HuH-7 (cell line): ENCODE results near the gene RIF1.
"Not testable (repeated sequence)": the region's sequence is repeated elsewhere in the genome, so short reads cannot be mapped to it uniquely, and the experiment has no call there.

Experiments used
- DNase-seq: peaks from one replicate; pipeline ENCODE4 v3.0.0; 2011; ENCODE audit warnings: low spot score

Gene RIF1

DNA sequence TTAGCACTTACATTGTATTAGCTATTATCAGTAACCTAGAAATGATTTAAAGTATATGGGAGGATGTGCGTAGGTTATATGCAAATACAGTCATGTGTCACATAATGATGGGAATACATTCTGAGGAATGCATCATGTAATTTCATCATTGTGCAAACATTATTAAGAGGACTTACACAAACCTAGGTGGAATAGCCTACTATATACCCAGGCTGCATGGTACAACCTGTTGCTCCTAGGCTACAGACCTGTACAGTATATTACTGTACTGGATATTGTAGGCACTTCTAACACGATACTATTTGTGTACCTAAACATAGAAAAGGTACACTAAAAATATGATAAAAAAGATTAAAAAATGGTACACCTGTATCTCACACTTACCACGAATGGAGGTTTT lies 7.9 kb downstream of the RIF1 start:
- DNase-seq: no peak

DNA sequence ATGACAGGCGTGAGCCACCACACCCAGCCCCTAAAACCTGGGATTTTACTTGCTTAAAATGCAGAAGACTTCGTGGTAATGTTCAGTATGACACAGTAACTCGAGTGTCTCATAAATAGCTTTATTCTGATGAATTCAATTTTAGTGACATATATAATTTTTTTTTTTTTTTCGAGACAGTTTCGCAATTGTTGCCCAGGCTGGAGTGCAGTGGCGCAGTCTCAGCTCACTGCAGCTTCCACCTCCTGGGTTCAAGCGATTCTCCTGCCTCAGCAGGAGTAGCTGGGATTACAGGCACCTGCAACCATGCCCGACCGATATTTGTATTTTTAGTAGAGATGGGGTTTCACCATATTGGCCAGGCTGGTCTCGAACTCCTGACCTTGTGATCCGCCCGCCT lies 12.0 kb downstream of the RIF1 start:
- not testable (repeated sequence) for DNase-seq

DNA sequence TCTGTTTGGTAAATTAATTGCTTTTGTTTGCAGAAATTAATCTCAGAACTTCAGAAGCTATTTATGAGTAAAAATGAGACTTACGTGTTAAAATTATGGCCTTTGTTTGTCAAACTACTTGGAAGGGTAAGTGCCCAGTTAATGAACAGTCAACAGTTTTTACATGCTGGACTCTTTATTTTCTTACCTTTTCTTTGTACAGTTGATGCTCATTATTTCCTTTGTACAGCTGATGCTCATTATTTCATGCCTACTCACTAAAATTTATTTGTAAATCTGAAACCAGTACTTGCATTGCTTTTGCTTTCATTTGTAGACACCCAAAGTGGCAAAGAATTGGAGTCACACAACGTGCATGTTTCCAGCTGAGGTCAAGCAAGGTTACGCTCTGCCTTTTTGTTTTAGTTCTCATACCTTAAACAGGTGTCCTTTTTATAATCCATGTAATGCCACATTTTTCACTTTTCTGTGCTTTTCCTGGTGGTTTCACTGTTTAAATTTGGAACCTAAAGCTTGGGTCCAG lies 13.3 kb downstream of the RIF1 start:
- DNase-seq: no peak

DNA sequence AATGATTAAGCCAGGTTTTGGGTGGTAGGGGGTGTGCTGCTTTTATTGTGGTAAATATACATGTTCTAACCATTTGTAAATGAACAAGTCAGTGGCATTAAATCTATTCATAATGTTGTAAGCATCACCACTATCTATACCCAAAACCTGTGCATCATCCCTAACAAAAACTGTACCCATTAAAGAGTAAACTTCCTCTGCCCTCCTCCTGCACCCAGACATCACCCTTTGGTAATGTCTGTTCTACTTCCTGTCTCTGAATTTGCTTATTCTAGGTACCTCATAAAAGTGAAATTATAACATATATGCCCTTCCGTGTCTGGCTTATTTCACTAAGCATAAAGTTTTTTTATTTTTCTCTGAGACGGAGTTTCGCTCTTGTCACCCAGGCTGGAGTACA lies 14.1 kb downstream of the RIF1 start:
- no peak for DNase-seq

DNA sequence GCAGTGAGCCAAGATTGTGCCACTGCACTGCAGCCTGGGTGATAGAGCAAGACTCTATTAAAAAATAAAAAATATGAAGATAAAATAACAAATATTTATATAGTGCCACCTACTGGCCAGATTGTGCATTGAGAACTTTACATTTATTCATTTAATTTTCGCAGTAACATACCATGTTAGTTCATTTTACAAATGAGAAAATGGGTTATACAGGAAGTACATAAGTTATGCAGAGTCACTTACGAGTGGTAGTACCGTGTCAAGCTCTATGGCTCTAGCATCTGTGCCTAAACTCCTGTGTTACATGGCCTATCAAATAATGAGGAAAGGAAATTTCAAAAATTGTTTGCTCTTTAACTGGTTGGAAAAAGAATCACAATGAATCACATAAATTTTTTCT lies 27.9 kb downstream of the RIF1 start:
- peak; percentile 13 for DNase-seq

DNA sequence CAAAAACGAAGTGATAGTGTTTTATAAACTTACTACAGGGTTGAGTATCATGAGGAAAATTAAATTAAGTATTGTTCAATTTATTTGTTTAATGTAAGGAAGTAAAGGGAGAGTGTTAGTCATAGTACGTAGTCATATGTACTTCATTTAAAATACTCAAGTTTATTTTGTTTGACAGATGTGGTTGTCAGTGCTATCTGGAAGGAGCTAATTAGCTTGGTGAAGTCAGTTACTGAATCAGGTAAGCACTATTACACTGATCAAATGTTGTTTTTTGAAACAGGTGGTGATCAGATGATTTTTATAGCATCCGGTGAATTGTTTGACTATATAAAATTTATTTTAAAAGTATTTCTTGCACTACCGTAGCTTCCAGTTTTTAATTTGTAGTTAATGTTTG lies 28.8 kb downstream of the RIF1 start:
- no peak for DNase-seq

DNA sequence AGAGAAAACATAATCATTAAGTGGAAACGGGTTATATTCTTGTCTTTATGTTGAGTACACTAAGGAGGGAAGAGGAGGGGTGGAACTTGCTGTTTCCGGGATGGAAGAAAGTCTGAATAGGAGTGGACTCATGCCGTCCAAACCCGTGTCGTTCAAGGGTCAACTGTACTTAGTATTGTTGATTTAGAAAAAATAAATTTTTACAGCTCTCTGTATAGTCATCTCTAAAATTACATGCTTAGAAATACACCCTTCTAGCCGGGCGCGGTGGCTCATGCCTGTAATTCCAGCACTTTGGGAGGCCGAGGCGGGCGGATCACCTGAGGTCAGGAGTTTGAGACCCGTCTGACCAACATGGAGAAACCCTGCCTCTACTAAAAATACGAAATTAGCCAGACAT lies 29.4 kb downstream of the RIF1 start:
- DNase-seq: no peak

DNA sequence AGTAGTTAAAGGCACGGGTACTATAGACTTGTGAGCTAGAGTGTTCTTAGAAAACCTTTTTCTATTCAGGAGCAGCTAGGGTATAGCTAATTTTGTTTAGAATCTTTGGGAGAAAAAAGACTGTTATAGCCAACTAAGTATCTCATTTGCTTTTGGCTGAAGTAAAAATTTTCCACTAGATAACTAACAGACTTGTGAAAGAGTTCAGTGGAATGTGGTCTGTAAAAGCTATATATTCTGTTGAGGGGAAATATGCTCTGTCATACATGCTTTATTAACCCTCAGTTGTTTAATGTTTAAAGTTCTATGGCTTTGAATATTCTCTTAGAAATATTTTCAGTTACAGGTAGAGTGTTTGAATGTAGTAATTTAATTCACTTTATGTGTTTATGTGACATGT lies 49.7 kb downstream of the RIF1 start:
- DNase-seq: no peak

DNA sequence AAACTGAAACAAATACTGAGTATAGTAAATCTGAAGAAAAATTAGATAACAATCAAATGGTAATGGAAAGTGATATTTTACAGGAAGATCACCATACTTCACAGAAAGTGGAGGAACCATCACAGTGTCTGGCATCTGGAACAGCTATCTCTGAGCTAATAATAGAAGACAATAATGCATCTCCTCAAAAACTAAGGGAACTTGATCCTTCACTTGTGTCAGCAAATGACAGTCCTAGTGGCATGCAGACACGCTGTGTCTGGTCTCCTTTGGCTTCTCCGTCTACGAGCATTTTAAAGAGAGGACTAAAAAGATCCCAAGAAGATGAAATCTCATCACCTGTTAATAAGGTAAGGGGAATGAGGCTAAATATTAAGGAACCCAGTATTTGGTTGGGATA lies 56.1 kb downstream of the RIF1 start:
- no peak for DNase-seq

DNA sequence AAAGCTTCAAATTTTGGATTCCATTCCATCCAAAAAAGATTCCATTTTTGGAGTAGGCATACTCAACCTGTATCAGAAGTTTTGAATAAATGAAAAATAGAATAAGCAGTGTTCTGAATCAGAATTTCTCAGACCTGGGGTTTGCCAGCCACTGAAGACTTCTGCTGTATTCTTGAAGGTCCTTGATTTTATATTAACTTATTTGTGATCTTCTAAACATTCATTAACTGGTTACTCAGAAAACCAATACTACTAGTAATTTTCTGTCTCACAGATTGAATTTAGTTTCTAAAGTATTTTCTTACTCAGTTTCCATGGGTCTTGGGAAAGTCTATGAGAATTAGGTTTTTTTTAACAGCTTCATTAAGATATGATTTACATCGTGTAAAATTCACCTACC lies 60.9 kb downstream of the RIF1 start:
- DNase-seq: no peak

DNA sequence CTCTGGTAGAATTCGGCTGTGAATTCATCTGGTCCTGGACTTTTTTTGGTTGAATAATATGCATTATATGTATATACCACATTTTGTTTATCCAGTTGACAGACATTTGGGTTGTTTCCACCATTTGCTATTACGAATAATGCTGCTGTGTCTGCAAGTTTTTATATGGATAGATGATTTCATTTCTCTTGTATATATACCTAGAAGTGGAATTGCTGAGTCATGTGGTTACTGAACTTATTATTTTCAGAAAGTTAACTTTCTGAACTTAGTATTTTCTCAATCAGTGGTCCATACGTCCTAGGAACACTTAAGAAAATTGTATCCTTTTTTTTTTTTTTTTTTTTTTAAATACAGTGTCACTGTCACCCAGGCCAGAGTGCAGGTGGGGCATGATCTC lies 63.3 kb downstream of the RIF1 start:
- DNase-seq: no peak

DNA sequence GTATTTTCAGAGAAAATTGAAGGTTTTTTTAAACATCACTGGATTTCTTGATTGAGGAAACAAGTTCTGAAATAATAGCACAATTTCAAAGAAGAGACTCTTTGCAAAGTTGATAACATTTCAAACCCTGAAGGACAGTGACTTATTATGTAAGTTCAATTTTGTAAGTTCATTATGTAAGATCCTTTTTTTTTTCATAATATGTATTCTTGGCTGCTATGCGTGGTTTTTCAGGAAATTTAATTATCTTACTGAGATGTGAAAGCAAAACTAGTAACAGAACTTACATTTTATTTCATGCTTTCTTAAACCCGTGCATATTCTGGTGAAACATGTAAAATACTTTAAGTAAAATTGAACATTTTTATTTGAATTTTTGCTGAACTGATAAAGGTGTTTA lies 65.4 kb downstream of the RIF1 start:
- no peak for DNase-seq

DNA sequence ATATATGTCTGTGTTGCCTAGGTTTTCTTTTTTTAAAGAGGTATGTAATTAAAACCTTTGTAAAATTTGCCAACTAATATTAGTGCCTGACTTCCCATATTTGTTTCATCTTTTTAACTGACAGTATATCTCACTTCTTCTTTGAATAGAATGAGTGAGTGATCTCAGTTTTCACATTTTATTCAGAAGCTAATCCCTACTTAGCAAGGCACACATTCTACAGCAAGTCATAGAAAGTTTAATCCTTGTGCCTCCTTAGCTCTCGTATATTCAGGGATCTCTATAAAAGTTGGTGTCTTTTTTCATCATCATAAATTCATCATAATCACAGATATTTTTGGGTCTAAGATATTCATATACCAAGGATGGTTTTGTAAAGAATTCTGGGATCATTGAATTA lies 66.6 kb downstream of the RIF1 start:
- no peak for DNase-seq

DNA sequence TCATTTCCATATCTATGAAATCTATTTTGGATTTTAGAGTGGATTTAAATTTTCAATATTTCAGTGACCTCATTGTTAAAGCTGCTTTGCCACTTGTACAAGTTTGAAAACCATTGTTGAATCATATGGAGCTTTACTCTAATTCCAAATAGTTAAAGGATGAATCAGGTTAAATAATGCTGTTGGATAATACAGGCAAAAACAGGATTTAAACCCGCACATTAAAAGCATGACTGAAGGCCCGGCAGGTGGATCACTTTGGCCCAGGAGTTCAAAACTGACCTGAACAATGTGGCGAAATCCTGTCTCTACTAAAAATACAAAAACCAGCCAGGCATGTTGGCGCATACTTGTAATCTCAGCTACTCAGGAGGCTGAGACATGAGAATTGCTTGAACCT lies 68.3 kb downstream of the RIF1 start:
- no peak for DNase-seq

DNA sequence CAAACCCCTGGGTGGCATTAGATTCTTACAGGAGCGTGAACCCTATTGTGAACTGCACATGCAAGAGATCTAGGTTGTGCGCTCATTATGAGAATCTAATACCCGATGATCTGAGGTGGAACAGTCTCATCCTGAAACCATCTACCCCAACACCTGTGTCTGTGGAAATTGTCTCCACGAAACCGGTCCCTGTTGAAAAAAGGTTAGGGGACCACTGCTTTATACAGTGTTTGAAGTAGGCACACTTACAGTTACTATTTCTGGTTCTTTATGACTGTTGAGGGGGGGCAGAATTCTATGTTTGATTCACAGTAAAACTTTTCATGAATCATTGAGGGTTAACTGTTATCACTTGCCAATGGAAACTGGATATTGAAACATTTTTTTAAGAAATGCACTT lies 72.0 kb downstream of the RIF1 start:
- DNase-seq: no peak

DNA sequence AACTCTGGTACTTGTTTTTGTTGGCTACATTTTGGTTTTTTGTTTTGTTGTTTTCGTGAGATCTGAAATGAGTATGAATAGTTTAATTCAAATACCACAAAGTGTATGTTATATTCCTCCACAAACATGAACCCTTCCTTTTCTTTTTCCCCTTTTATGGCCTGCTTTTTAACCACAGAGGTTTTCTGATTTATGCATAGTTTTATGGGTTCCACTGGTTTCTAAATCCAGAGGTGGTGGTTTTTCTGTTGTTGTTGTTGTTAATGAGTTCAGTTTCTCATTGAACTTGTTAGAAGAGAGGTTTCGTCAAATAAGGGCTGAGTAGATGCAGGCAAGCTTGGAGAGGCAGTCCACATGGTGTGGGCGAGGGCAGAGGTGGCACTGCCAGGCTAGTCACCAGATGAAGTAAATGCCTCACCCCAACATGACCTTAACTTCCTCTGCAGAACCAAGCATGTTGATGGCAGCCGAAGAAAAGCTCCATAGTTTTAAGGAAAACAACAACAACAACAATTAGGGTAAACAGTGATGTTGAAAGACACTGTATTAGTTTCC lies 72.5 kb downstream of the RIF1 start:
- DNase-seq: no peak

DNA sequence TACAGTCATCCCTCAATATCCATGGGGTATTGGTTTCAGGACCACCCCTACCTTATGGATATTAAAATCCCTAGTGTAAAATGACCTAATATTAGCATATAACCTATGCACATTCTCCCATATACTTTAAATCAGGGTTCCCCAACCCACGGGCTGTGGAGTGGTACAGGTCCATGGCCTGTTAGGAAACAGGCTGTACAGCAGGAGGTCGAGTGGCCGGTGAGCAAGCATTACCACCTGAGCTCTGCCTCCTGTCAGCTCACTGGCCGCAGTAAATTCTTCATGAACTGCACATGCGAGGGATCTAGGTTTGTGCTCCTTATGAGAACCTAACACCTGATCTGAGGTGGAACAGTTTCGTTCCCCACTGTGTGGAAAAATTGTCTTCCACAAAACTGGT lies 73.8 kb downstream of the RIF1 start:
- no peak for DNase-seq

DNA sequence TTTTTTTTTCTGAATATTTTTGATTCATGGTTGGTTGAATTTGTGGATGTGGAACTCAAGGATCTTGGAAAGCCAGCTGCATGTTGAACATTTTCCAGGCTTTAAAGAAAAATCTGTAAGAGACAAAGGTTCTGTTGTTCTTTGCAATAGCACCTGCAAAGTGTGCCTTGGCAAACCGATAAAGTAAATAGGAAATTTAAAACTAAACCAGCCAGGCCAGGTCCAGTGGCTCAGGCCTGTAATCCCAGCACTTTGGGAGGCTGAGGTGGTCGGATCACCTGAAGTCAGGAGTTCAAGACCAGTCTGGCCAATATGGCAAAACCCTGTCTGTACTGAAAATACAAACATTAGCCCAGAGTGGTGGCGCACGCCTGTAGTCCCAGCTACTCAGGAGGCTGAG lies 74.4 kb downstream of the RIF1 start:
- DNase-seq: no peak

DNA sequence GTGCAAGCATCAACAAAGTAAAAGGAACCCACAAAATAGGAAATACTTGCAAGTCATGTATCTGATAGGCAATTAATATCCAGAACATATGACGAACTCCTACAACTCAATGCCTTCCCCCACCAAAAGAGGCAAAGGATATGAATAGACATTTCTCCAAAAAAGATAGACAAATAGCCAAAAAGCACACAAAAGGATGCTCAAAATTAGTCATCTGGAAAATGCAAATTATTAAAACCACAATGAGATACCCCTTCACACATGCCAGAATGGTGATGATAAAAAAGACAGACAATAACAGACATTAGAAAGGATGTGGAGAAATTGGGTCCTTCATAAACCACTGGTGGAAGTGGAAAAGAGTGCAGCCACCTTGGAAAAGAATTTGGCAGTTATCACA lies 76.4 kb downstream of the RIF1 start:
- no peak for DNase-seq

DNA sequence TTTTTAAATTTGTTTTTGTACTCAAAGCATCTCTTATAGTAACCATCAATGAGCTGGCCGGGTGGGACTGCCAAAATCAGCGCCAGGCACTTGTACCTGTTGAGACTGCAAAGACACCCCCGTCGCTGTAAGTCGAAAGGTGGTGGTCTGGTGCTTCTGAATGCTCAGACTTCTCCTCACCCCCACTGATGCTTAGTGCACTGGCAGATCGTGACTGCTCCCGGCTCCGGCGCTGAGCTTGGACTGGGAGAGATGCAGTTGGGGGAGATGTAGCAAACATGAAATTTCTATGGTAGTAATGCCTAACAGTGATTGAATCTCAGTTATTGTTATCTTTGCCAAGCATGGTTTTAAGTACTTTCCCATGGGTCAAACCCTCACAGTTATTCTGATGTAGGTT lies 80.6 kb downstream of the RIF1 start:
- no peak for DNase-seq

DNA sequence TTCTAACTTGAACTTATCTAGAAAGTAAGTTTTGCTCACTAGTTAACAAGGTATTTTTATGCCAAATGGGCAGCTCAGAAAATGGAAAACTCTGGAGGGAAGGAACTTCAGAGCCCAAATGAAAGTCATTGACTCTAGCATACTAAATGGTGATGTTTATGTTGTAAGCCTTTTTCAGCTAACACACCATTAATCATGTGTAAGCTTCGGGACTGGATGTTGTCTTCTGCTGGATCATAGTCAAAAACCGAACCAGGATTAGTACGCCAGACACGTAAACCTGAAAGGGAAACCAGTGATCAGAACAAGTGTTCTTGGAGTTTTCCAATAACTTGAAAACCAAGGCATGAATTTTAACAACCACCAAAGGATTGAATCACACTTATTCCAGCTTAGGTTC lies 81.8 kb downstream of the RIF1 start:
- DNase-seq: no peak

DNA sequence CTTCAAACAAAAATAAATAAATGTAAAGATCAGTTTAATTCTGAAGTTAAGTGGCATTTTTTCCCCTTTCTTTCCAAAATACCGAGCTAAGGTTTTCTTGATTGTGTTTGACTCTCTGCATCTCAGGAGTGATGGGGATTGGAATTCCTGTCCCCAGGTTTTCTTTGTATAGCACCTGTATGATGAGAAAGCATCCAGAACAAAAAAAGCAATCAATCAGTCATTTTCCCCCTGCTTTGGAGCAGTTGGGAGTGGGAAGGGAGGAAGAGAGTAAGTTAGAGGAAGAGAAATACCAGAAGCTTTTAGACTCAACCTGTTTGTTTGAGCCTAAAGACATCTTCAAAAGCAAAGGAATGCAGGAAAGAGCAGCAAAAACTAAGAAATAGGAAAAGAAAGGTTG lies 88.5 kb downstream of the RIF1 start:
- no peak for DNase-seq

DNA sequence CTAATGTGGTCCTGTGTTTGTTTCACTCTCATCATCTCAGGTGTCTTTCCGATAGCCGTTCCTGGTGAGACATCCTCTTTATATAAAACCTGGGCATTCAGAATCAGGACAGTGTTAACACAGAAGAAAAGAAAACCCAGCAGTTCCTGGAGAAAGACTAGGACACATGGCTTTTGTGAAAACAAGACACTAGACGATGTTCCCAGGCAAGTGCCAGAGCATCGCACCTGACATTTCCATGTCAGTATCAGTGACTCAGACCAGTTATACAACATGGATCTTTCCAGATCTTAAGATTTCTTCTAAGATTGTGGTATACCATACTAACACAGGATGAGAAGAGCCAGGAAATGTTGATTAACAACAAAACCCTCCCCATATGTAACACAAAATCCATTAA lies 96.5 kb downstream of the RIF1 start:
- DNase-seq: no peak

DNA sequence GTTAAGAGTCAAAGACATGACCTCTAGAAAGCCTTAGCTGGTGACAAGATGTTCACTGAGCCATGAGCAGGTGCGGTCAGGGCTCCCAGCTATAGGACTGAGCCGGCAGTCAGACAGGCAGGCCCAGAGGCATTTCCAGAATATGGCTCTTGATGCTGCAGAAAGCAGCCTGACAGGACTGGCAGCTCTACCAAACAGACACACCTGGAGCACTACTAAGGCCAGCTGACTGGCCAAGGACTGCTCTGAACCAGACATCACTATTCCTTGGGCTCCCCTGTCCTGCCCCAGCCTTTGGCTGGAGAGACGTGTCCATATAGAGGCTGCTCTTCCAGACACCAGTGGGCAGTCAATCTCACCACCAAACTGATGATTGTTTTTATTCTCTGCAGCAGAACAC lies 98.8 kb downstream of the RIF1 start:
- DNase-seq: no peak

DNA sequence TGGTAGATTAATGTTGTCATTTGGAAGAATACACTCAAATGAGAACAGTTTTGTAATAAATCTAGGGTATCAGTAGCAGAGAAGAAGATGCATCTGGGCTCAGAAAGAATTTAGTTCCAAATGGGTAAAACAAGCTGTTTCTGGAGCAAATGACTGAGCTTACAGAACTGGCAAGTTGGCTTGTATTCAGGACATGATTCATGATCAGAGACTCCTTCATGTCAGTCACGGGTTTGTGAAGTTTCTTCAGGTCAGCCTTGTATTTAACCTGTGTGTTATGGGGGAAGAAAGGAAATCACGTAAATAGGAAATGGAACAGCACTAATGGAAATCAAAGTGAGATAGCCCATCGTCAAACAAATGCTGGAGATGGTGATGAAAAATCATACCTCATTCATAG lies 109.1 kb downstream of the RIF1 start:
- no peak for DNase-seq
